Neural progenitor cell (in vitro differentiated cells): ENCODE measurements around the gene ATP8A1. TPM values are rescaled to one million over a fixed set of nuclear protein-coding genes. Genes with fewer than 3 reads are reported as not detected.

ENCODE experiments used
- DNase-seq: peaks from one replicate; pipeline ENCODE4 v3.0.0-alpha.2; 2016; ENCODE audit warnings: low spot score
- H2AFZ ChIP-seq: fragments of 200-600 bp; sonication (generic); replicated peaks from 2 replicates; pipeline ENCODE4 v1.6.1; 2016; ENCODE audit warnings: antibody characterized with exemption
- H3F3A ChIP-seq: fragments of 200-600 bp; sonication (generic); 2 replicates; pipeline ENCODE4 v1.6.1; 2016; ENCODE audit warnings: antibody characterized with exemption, low read depth
- H3K27ac ChIP-seq: fragments of 200-600 bp; sonication (generic); 2 replicates; pipeline ENCODE4 v1.5.1; 2016; ENCODE audit warnings: mild to moderate bottlenecking
- H3K27me3 ChIP-seq: fragments of 200-600 bp; sonication (generic); 2 replicates; pipeline ENCODE4 v1.6.1; 2016; ENCODE audit warnings: mild to moderate bottlenecking, moderate library complexity
- H3K36me3 ChIP-seq: fragments of 200-600 bp; sonication (generic); 2 replicates; pipeline ENCODE4 v1.5.1; 2016
- H3K4me1 ChIP-seq: fragments of 200-600 bp; sonication (generic); 2 replicates; pipeline ENCODE4 v1.6.1; 2016; ENCODE audit warnings: mixed run types
- H3K4me2 ChIP-seq: fragments of 200-600 bp; sonication (generic); 2 replicates; pipeline ENCODE4 v1.6.1; 2016
- H3K4me3 ChIP-seq: fragments of 200-600 bp; sonication (generic); 2 replicates; pipeline ENCODE4 v1.5.1; 2016
- H3K79me2 ChIP-seq: fragments of 200-600 bp; sonication (generic); 2 replicates; pipeline ENCODE4 v1.6.1; 2016; ENCODE audit warnings: low read depth
- H3K9ac ChIP-seq: fragments of 200-600 bp; sonication (generic); 2 replicates; pipeline ENCODE4 v1.6.1; 2016
- H3K9me3 ChIP-seq: fragments of 200-600 bp; sonication (generic); 2 replicates; pipeline ENCODE4 v1.5.1; 2016; ENCODE audit warnings: low read depth
- H4K20me1 ChIP-seq: fragments of 200-600 bp; sonication (generic); 2 replicates; pipeline ENCODE4 v1.6.1; 2016; ENCODE audit warnings: low read depth
- H3K27ac Mint-ChIP-seq: 3 replicates; pipeline ENCODE4 v1.8.0; 2021; ENCODE audit warnings: mixed read lengths
- H3K27me3 Mint-ChIP-seq: 2 replicates; pipeline ENCODE4 v1.8.0; 2022; ENCODE audit warnings: low read depth, mild to moderate bottlenecking, inconsistent platforms, moderate library complexity, mixed read lengths; ENCODE audit not compliant: insufficient read depth
- H3K36me3 Mint-ChIP-seq: 3 replicates; pipeline ENCODE4 v1.8.0; 2021; ENCODE audit warnings: mixed read lengths
- H3K4me1 Mint-ChIP-seq: 3 replicates; pipeline ENCODE4 v1.8.0; 2021; ENCODE audit warnings: mixed read lengths
- H3K4me3 Mint-ChIP-seq: 3 replicates; pipeline ENCODE4 v1.8.0; 2021; ENCODE audit warnings: mild to moderate bottlenecking, moderate library complexity, mixed read lengths
- H3K9me3 Mint-ChIP-seq: 3 replicates; pipeline ENCODE4 v1.8.0; 2020; ENCODE audit warnings: mixed read lengths
- EZH2 ChIP-seq: fragments of 200-600 bp; sonication (generic); IDR thresholded peaks from 2 replicates; pipeline ENCODE4 v1.6.1; 2017; ENCODE audit warnings: antibody characterized with exemption, mild to moderate bottlenecking, moderate library complexity
- EZH2phosphoT487 ChIP-seq: fragments of 200-600 bp; sonication (generic); IDR thresholded peaks from 2 replicates; pipeline ENCODE4 v1.6.1; 2017; ENCODE audit warnings: antibody characterized with exemption
- total RNA-seq: library from RNA; depleted of rRNA; stranded (reverse); fragments of >200 nt; gene quantifications from 2 replicates; pipeline ENCODE4 v1.2.3, GENCODE V29; 2015; ENCODE audit warnings: low replicate concordance
- TF ChIP-seq, protein P1 (sequence below): fragments of 200-600 bp; sonication (generic); IDR thresholded peaks from 2 replicates; pipeline ENCODE4 v1.5.1; 2017; ENCODE audit warnings: antibody characterized with exemption, mild to moderate bottlenecking

The ATP8A1 gene
- total RNA-seq, 1 donor from 2014 or later, result 46.1 TPM

- Histone ChIP-seq H3K36me3 (no peaks in the 10 kb centered on the region), H3K4me2 (no peak overlapping the region), H4K20me1 (no peaks in the 10 kb centered on the region), H3F3A (peaks cover 8% of the 10 kb centered on the region), H3K27me3 (no peaks in the 10 kb centered on the region), H3K9me3 (no peaks in the 10 kb centered on the region), H3K4me3 (no peak overlapping the region), H3K27ac (no peak overlapping the region), H3K4me1 (peaks cover 11% of the 10 kb centered on the region), H3K79me2 (no peaks in the 10 kb centered on the region), H2AFZ (no peak overlapping the region), H3K9ac (no peak overlapping the region)
- TF ChIP-seq, protein P1, sequence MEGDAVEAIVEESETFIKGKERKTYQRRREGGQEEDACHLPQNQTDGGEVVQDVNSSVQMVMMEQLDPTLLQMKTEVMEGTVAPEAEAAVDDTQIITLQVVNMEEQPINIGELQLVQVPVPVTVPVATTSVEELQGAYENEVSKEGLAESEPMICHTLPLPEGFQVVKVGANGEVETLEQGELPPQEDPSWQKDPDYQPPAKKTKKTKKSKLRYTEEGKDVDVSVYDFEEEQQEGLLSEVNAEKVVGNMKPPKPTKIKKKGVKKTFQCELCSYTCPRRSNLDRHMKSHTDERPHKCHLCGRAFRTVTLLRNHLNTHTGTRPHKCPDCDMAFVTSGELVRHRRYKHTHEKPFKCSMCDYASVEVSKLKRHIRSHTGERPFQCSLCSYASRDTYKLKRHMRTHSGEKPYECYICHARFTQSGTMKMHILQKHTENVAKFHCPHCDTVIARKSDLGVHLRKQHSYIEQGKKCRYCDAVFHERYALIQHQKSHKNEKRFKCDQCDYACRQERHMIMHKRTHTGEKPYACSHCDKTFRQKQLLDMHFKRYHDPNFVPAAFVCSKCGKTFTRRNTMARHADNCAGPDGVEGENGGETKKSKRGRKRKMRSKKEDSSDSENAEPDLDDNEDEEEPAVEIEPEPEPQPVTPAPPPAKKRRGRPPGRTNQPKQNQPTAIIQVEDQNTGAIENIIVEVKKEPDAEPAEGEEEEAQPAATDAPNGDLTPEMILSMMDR, result no peak
- TF ChIP-seq EZH2 (no peak), EZH2phosphoT487 (no peak)
- H3K9me3 Mint-ChIP-seq, result no peaks in the 10 kb centered on the region
- no peak for DNase-seq
- peaks cover 3% of the 10 kb centered on the region for H3K4me1 Mint-ChIP-seq
- H3K27me3 Mint-ChIP-seq, result no peaks in the 10 kb centered on the region
- H3K36me3 Mint-ChIP-seq, result no peaks in the 10 kb centered on the region
- no peak overlapping the region for H3K4me3 Mint-ChIP-seq
- no peak overlapping the region for H3K27ac Mint-ChIP-seq
Measured at GRCh38 chr4:42574870-42575430, 82.0 kb downstream of the ATP8A1 start.

DNA sequence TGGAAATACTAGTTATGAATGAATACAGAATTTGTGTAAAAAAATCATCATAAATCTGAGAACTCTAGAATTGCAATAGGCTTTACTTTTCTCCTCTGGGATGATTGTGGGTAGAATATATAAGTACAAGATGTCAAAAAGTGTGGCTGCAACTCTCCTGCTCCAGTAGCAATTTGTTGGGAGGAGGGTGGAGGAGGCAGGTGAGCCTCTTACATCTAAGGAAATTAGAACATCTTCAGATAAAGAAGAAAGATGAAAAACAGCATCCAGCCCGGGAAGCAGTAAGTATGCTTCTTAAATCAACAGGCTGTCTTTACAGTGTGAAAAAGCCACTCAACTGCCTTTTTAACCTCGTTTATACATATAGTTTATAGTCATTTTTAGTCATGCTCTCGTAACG is 83.7 kb downstream of the ATP8A1 start:
- H3K36me3 ChIP-seq, result no peaks in the 10 kb centered on the region
- H3K79me2 ChIP-seq, result no peaks in the 10 kb centered on the region
- H3K4me1 Mint-ChIP-seq, result peaks cover 8% of the 10 kb centered on the region
- H3F3A ChIP-seq, result peaks cover 10% of the 10 kb centered on the region
- H3K9ac ChIP-seq, result no peak overlapping the region
- peaks cover 20% of the 10 kb centered on the region for H3K4me1 ChIP-seq
- no peak for DNase-seq
- H3K9me3 ChIP-seq, result no peaks in the 10 kb centered on the region
- H3K27ac Mint-ChIP-seq, result no peak overlapping the region
- H3K4me3 Mint-ChIP-seq, result no peak overlapping the region
- TF ChIP-seq, protein P1, result no peak
- TF ChIP-seq EZH2 (no peak), EZH2phosphoT487 (no peak)
- H4K20me1 ChIP-seq, result no peaks in the 10 kb centered on the region
- no peaks in the 10 kb centered on the region for H3K9me3 Mint-ChIP-seq
- no peak overlapping the region for H2AFZ ChIP-seq
- H3K4me3 ChIP-seq, result no peak overlapping the region
- no peak overlapping the region for H3K27ac ChIP-seq
- no peak overlapping the region for H3K4me2 ChIP-seq
- no peaks in the 10 kb centered on the region for H3K27me3 Mint-ChIP-seq
- H3K36me3 Mint-ChIP-seq, result no peaks in the 10 kb centered on the region
- H3K27me3 ChIP-seq, result no peaks in the 10 kb centered on the region

- Histone ChIP-seq H3K4me2 (peak overlapping the region; percentile 71), H2AFZ (peak overlapping the region; percentile 21), H3K36me3 (no peaks in the 10 kb centered on the region), H3K27ac (peak overlapping the region; percentile 69), H4K20me1 (no peaks in the 10 kb centered on the region), H3K9ac (no peak overlapping the region), H3K4me1 (peaks cover 20% of the 10 kb centered on the region), H3K4me3 (no peak overlapping the region), H3K79me2 (no peaks in the 10 kb centered on the region), H3F3A (peaks cover 10% of the 10 kb centered on the region), H3K9me3 (no peaks in the 10 kb centered on the region), H3K27me3 (no peaks in the 10 kb centered on the region)
- H3K9me3 Mint-ChIP-seq, result no peaks in the 10 kb centered on the region
- H3K27me3 Mint-ChIP-seq, result no peaks in the 10 kb centered on the region
- H3K4me1 Mint-ChIP-seq, result peaks cover 8% of the 10 kb centered on the region
- H3K4me3 Mint-ChIP-seq, result no peak overlapping the region
- H3K27ac Mint-ChIP-seq, result no peak overlapping the region
- DNase-seq, result peak; percentile 78
- TF ChIP-seq EZH2, result no peak
- TF ChIP-seq EZH2phosphoT487, result no peak
- TF ChIP-seq, protein P1, result no peak
- no peaks in the 10 kb centered on the region for H3K36me3 Mint-ChIP-seq
Measured at GRCh38 chr4:42570221-42570620, 86.7 kb downstream of the ATP8A1 start.
